BLaER1 (cell line): ENCODE measurements around the gene ALDH6A1.

Experiments used
- H3K27ac ChIP-seq: shearing (Covaris generic); formaldehyde crosslinking; 2 replicates; pipeline ENCODE4 v1.8.1; 2022
- H3K27me3 ChIP-seq: shearing (Covaris generic); formaldehyde crosslinking; 2 replicates; pipeline ENCODE4 v1.8.1; 2022
- H3K36me3 ChIP-seq: shearing (Covaris generic); formaldehyde crosslinking; 2 replicates; pipeline ENCODE4 v1.8.1; 2022
- H3K4me1 ChIP-seq: shearing (Covaris generic); formaldehyde crosslinking; 2 replicates; pipeline ENCODE4 v1.8.1; 2022
- H3K4me2 ChIP-seq: shearing (Covaris generic); formaldehyde crosslinking; 2 replicates; pipeline ENCODE4 v1.8.1; 2022
- H3K4me3 ChIP-seq: shearing (Covaris generic); formaldehyde crosslinking; 2 replicates; pipeline ENCODE4 v1.8.1; 2022
- H3K9ac ChIP-seq: shearing (Covaris generic); formaldehyde crosslinking; 2 replicates; pipeline ENCODE4 v1.8.1; 2022
- H3K9me3 ChIP-seq: shearing (Covaris generic); formaldehyde crosslinking; 2 replicates; pipeline ENCODE4 v1.8.1; 2022
- H4K20me1 ChIP-seq: shearing (Covaris generic); formaldehyde crosslinking; 2 replicates; pipeline ENCODE4 v1.8.1; 2022
- Cebpa-rat ChIP-seq: shearing (Covaris generic); IDR thresholded peaks from 2 replicates; pipeline ENCODE4 v1.8.1; 2022

ALDH6A1 gene

GRCh38 chr14:74018586-74019407 is 65.5 kb downstream of the ALDH6A1 start, which contains the start of the genes BBOF1 and ENTPD5:
Gene BBOF1, plus strand, starts transcription at chr14:74019349. Its CDS starts 130 bp downstream, at chr14:74019479.
Gene ENTPD5, minus strand, starts transcription at chr14:74019288. Its CDS starts 31,186 bp downstream, at chr14:73988102.
- no peaks in the 10 kb centered on the region for H4K20me1 ChIP-seq

GRCh38 chr14:74018174-74018585 is 66.1 kb downstream of the ALDH6A1 start:
- no peaks in the 10 kb centered on the region for H3K9me3 ChIP-seq
- TF ChIP-seq Cebpa-rat, result no peak
- peak overlapping the region; percentile 73 for H3K4me2 ChIP-seq
- no peaks in the 10 kb centered on the region for H3K36me3 ChIP-seq
- peak overlapping the region; percentile 80 for H3K4me3 ChIP-seq
- no peaks in the 10 kb centered on the region for H3K27me3 ChIP-seq
- H4K20me1 ChIP-seq, result no peaks in the 10 kb centered on the region
- peak overlapping the region; percentile 80 for H3K9ac ChIP-seq
- peak overlapping the region; percentile 72 for H3K27ac ChIP-seq
- peaks cover 16% of the 10 kb centered on the region for H3K4me1 ChIP-seq

More at GRCh38 chr14:74018586-74019407, 65.5 kb downstream of the ALDH6A1 start, which contains the start of the genes BBOF1 and ENTPD5:
- Histone ChIP-seq H3K36me3 (no peaks in the 10 kb centered on the region), H3K9me3 (no peaks in the 10 kb centered on the region), H3K4me3 (peak within 1 kb of the TSS; percentile 80), H3K27ac (peak within 1 kb of the TSS; percentile 72), H3K27me3 (no peaks in the 10 kb centered on the region), H3K4me1 (peaks cover 16% of the 10 kb centered on the region), H3K4me2 (peak within 1 kb of the TSS; percentile 73), H3K9ac (peak within 1 kb of the TSS; percentile 80)
- TF ChIP-seq Cebpa-rat, result no peak

GRCh38 chr14:74015963-74016362 is 68.3 kb downstream of the ALDH6A1 start:
- Histone ChIP-seq H3K9me3 (no peaks in the 10 kb centered on the region), H3K4me3 (no peak overlapping the region), H3K4me2 (no peak overlapping the region), H3K4me1 (peaks cover 16% of the 10 kb centered on the region), H3K36me3 (peaks cover 6% of the 10 kb centered on the region), H4K20me1 (no peaks in the 10 kb centered on the region), H3K27me3 (no peaks in the 10 kb centered on the region), H3K9ac (no peak overlapping the region), H3K27ac (no peak overlapping the region)
- TF ChIP-seq Cebpa-rat, result no peak

GRCh38 chr14:74015176-74015575 is 69.1 kb downstream of the ALDH6A1 start:
- H3K27me3 ChIP-seq, result no peaks in the 10 kb centered on the region
- H3K9me3 ChIP-seq, result no peaks in the 10 kb centered on the region
- H3K4me1 ChIP-seq, result peaks cover 16% of the 10 kb centered on the region
- no peaks in the 10 kb centered on the region for H4K20me1 ChIP-seq
- peaks cover 12% of the 10 kb centered on the region for H3K36me3 ChIP-seq
- no peak overlapping the region for H3K27ac ChIP-seq
- no peak for TF ChIP-seq Cebpa-rat
- no peak overlapping the region for H3K4me2 ChIP-seq
- no peak overlapping the region for H3K4me3 ChIP-seq
- no peak overlapping the region for H3K9ac ChIP-seq

GRCh38 chr14:74014299-74014698 is 70.0 kb downstream of the ALDH6A1 start:
- Histone ChIP-seq H4K20me1 (no peaks in the 10 kb centered on the region), H3K27me3 (no peaks in the 10 kb centered on the region), H3K4me3 (no peak overlapping the region), H3K9me3 (no peaks in the 10 kb centered on the region), H3K9ac (no peak overlapping the region), H3K4me1 (peaks cover 9% of the 10 kb centered on the region), H3K27ac (no peak overlapping the region), H3K36me3 (peaks cover 18% of the 10 kb centered on the region), H3K4me2 (no peak overlapping the region)
- no peak for TF ChIP-seq Cebpa-rat

GRCh38 chr14:74008843-74009499 is 75.3 kb downstream of the ALDH6A1 start:
- TF ChIP-seq Cebpa-rat, result no peak

More at GRCh38 chr14:74008843-74009499, 75.3 kb downstream of the ALDH6A1 start:
- H3K36me3 ChIP-seq, result peaks cover 33% of the 10 kb centered on the region
- no peak overlapping the region for H3K4me2 ChIP-seq
- H3K27me3 ChIP-seq, result no peaks in the 10 kb centered on the region
- H3K9ac ChIP-seq, result no peak overlapping the region
- no peaks in the 10 kb centered on the region for H4K20me1 ChIP-seq
- H3K4me3 ChIP-seq, result no peak overlapping the region
- no peaks in the 10 kb centered on the region for H3K9me3 ChIP-seq
- no peak overlapping the region for H3K27ac ChIP-seq
- H3K4me1 ChIP-seq, result no peaks in the 10 kb centered on the region
